ENCODE results near the gene ETV6. TPM values are rescaled to one million over a fixed set of nuclear protein-coding genes. Genes with fewer than 3 reads are reported as not detected.
A peak's percentile ranks its signal among the peaks of the same experiment; 100 is the strongest.

Gene ETV6
- total RNA-seq, 1 donor from 2014 or later: 16.1 TPM

GRCh38 chr12:11758510-11759493 is 109.3 kb downstream of the ETV6 start:
- intact Hi-C loops (cut with DNase I): loop anchor here (10.0 kb wide), 1 partner anchor 104 kb away; no protein-coding TSS in a partner anchor
- DNase-seq (no peak), ATAC-seq (ENCODE audit: poor library complexity) (peak; percentile 80)

- intact Hi-C loops (cut with DNase I): loop anchor here (10.0 kb wide), 1 partner anchor 105 kb away; no protein-coding TSS in a partner anchor
- no peak for ATAC-seq (ENCODE audit: poor library complexity)
- DNase-seq: no peak
Measured at GRCh38 chr12:11759494-11759878, 110.0 kb downstream of the ETV6 start.

GRCh38 chr12:11759899-11760298 is 110.4 kb downstream of the ETV6 start:
- ATAC-seq (ENCODE audit: poor library complexity) (no peak), DNase-seq (no peak)
- intact Hi-C loops (cut with DNase I): loop anchor here (10.0 kb wide), 1 partner anchor 105 kb away; no protein-coding TSS in a partner anchor

- intact Hi-C loops (cut with DNase I): no loop called here
- ATAC-seq (ENCODE audit: poor library complexity) (no peak), DNase-seq (no peak)
Measured at GRCh38 chr12:11761869-11762567, 112.5 kb downstream of the ETV6 start.

GRCh38 chr12:11762723-11763326 is 113.4 kb downstream of the ETV6 start:
- ATAC-seq (ENCODE audit: poor library complexity): no peak
- intact Hi-C loops (cut with DNase I): no loop called here

GRCh38 chr12:11763760-11764520 is 114.5 kb downstream of the ETV6 start:
- ATAC-seq (ENCODE audit: poor library complexity): no peak
- intact Hi-C loops (cut with DNase I): no loop called here
- no peak for DNase-seq

More at GRCh38 chr12:11762723-11763326, 113.4 kb downstream of the ETV6 start:
- no peak for DNase-seq

- DNase-seq (no peak), ATAC-seq (ENCODE audit: poor library complexity) (no peak)
- intact Hi-C loops (cut with DNase I): no loop called here
Measured at GRCh38 chr12:11764837-11765236, 115.4 kb downstream of the ETV6 start.

- ATAC-seq (ENCODE audit: poor library complexity) (no peak), DNase-seq (no peak)
- intact Hi-C loops (cut with DNase I): no loop called here
Measured at GRCh38 chr12:11765421-11765816, 115.9 kb downstream of the ETV6 start.

- DNase-seq: no peak
- intact Hi-C loops (cut with DNase I): no loop called here
- ATAC-seq (ENCODE audit: poor library complexity): peak; percentile 74
Measured at GRCh38 chr12:11765817-11766794, 116.6 kb downstream of the ETV6 start.

- DNase-seq (no peak), ATAC-seq (ENCODE audit: poor library complexity) (no peak)
- intact Hi-C loops (cut with DNase I): no loop called here
Measured at GRCh38 chr12:11767029-11767724, 117.7 kb downstream of the ETV6 start.

- ATAC-seq (ENCODE audit: poor library complexity) (no peak), DNase-seq (no peak)
- intact Hi-C loops (cut with DNase I): no loop called here
Measured at GRCh38 chr12:11767798-11768197, 118.3 kb downstream of the ETV6 start.

GRCh38 chr12:11768233-11768965 is 118.9 kb downstream of the ETV6 start:
- DNase-seq (no peak), ATAC-seq (ENCODE audit: poor library complexity) (no peak)
- intact Hi-C loops (cut with DNase I): no loop called here

- intact Hi-C loops (cut with DNase I): no loop called here
- ATAC-seq (ENCODE audit: poor library complexity) (no peak), DNase-seq (no peak)
Measured at GRCh38 chr12:11769723-11770514, 120.4 kb downstream of the ETV6 start.

- ATAC-seq (ENCODE audit: poor library complexity): peak; percentile 33
- intact Hi-C loops (cut with DNase I): no loop called here
- DNase-seq: no peak
Measured at GRCh38 chr12:11771356-11771755, 121.9 kb downstream of the ETV6 start.

GRCh38 chr12:11771895-11772502 is 122.5 kb downstream of the ETV6 start:
- ATAC-seq (ENCODE audit: poor library complexity) (no peak), DNase-seq (no peak)
- intact Hi-C loops (cut with DNase I): no loop called here
